Mammary epithelial cell (primary cell): ENCODE measurements around the gene GPANK1.

Experiments
- EZH2 ChIP-seq: IDR thresholded peaks from 2 replicates; pipeline ENCODE4 v1.6.1; 2012; ENCODE audit warnings: low read length, inconsistent platforms, borderline replicate concordance
- TF ChIP-seq, protein P1 (sequence below), 2 donors: IDR thresholded peaks in 1 of 2; conservative IDR thresholded peaks in 1 of 2; 2 replicates each; pipeline ENCODE4 v1.5.1; 2011 to 2012; ENCODE audit warnings: inconsistent platforms in 2 of 2, low read length in 2 of 2, mild to moderate bottlenecking in 2 of 2, control low read depth in 1 of 2, low read depth in 1 of 2; ENCODE audit not compliant: insufficient read depth in 1 of 2; ENCODE audit errors: extremely low read depth in 1 of 2

DNA sequence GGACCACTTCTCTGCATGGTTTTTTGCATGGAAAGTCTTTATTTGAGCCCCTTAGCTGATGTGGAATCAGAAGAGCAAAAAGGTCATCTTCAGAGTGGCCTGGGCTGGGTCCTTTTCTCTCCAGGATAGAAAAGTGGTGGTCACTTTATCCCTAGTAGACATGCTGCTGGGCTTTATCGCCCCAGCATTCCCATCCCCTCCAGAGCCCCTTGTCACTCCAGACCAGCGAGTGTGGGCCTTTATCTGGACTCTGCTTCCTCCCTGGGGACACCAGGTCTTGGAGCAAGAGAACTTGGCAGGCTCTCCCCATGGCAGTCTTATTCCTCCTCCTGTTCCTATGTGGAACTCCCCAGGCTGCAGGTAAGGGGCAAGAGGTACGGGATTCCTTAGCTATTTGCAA, 41.8 kb upstream of the GPANK1 start, which contains the start of gene LY6G6F:
- TF ChIP-seq, protein P1, sequence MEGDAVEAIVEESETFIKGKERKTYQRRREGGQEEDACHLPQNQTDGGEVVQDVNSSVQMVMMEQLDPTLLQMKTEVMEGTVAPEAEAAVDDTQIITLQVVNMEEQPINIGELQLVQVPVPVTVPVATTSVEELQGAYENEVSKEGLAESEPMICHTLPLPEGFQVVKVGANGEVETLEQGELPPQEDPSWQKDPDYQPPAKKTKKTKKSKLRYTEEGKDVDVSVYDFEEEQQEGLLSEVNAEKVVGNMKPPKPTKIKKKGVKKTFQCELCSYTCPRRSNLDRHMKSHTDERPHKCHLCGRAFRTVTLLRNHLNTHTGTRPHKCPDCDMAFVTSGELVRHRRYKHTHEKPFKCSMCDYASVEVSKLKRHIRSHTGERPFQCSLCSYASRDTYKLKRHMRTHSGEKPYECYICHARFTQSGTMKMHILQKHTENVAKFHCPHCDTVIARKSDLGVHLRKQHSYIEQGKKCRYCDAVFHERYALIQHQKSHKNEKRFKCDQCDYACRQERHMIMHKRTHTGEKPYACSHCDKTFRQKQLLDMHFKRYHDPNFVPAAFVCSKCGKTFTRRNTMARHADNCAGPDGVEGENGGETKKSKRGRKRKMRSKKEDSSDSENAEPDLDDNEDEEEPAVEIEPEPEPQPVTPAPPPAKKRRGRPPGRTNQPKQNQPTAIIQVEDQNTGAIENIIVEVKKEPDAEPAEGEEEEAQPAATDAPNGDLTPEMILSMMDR (conservative IDR thresholded peaks at IDR 0.05 in 1 of 2, IDR thresholded peaks at IDR 0.05 in 1 of 2; ENCODE audit: extremely low read depth in 1 of 2, insufficient read depth in 1 of 2, low read depth in 1 of 2, low read length in 2 of 2), result no peak
- no peak for TF ChIP-seq EZH2
